Activated CD8-positive, alpha-beta T cell treated with anti-CD3 and anti-CD28 coated beads for 36 hours (primary cell): ENCODE data around the gene CLTCL1. TPM values are rescaled to one million over a fixed set of nuclear protein-coding genes. Genes with fewer than 3 reads are reported as not detected.

ENCODE experiments used
- ATAC-seq: fragments of 200-7000 bp; cut with Tn5 transposase; one replicate; pipeline ENCODE4 v1.10.0; 2021; ENCODE audit warnings: mild to moderate bottlenecking, moderate library complexity
- CTCF ChIA-PET: fragments of 350-600 bp; sonication (Branson Sonifier 250); formaldehyde crosslinking; loops from one replicate; lab custom pipeline; 2021; ENCODE audit warnings: antibody characterized with exemption; lab: Charles Lee
- POLR2A ChIA-PET: fragments of 350-600 bp; sonication (Branson Sonifier 250); formaldehyde crosslinking; loops from one replicate; lab custom pipeline; 2021; ENCODE audit warnings: antibody characterized with exemption; lab: Charles Lee
- DNase-seq: peaks from one replicate; pipeline ENCODE4 v3.0.0-alpha.2; 2020
- H3K27ac Mint-ChIP-seq: one replicate; pipeline ENCODE4 v1.8.0; 2021; ENCODE audit warnings: mild to moderate bottlenecking, mixed read lengths
- H3K27me3 Mint-ChIP-seq: one replicate; pipeline ENCODE4 v1.8.0; 2021; ENCODE audit warnings: mixed read lengths
- H3K36me3 Mint-ChIP-seq: one replicate; pipeline ENCODE4 v1.8.0; 2021; ENCODE audit warnings: low read depth, mixed read lengths
- H3K4me1 Mint-ChIP-seq: one replicate; pipeline ENCODE4 v1.8.0; 2021; ENCODE audit warnings: low read depth, mixed read lengths
- H3K4me3 Mint-ChIP-seq: one replicate; pipeline ENCODE4 v1.8.0; 2021; ENCODE audit warnings: mild to moderate bottlenecking, moderate library complexity, mixed read lengths
- H3K9me3 Mint-ChIP-seq: one replicate; pipeline ENCODE4 v1.8.0; 2021; ENCODE audit warnings: mixed read lengths
- CTCF ChIP-seq: fragments of 200-600 bp; IDR thresholded peaks from one replicate; pipeline ENCODE4 v1.8.0; 2022; ENCODE audit warnings: antibody characterized with exemption, mild to moderate bottlenecking
- intact Hi-C: fragments of 100-400 bp; cut with micrococcal nuclease; formaldehyde crosslinking; loops from one replicate; pipeline ENCODE4 v1.10.0; 2022
- total RNA-seq, 2 experiments: library from RNA; stranded (reverse); gene quantifications; one replicate each; pipeline ENCODE4 v1.2.3, GENCODE V29; 2021

The CLTCL1 gene
- total RNA-seq, 2 experiments from 2014 or later: 0.45 to 0.65 TPM

GRCh38 chr22:19134176-19134831, 157.2 kb downstream of the CLTCL1 start:
- TF ChIP-seq CTCF: no peak
- H3K9me3 Mint-ChIP-seq: no peaks in the 10 kb centered on the region
- ATAC-seq: no peak
- H3K36me3 Mint-ChIP-seq: peaks cover 27% of the 10 kb centered on the region
- ChIA-PET POLR2A (no interaction called here), CTCF (interaction anchor here (0.7 kb wide), 1 partner anchor 10 kb away, joined by 3 read pairs; the partner anchor contains the start of gene ESS2)
- intact Hi-C loops: no loop called here
- no peak overlapping the region for H3K27ac Mint-ChIP-seq
- H3K27me3 Mint-ChIP-seq: no peaks in the 10 kb centered on the region
- DNase-seq: no peak
- no peaks in the 10 kb centered on the region for H3K4me1 Mint-ChIP-seq
- H3K4me3 Mint-ChIP-seq: no peak overlapping the region

GRCh38 chr22:19133561-19133960, 158.0 kb downstream of the CLTCL1 start:
- peaks cover 26% of the 10 kb centered on the region for H3K36me3 Mint-ChIP-seq
- intact Hi-C loops: no loop called here
- H3K9me3 Mint-ChIP-seq: no peaks in the 10 kb centered on the region
- no peak overlapping the region for H3K4me3 Mint-ChIP-seq
- DNase-seq (no peak), ATAC-seq (no peak)
- CTCF ChIA-PET: interaction anchor here (0.7 kb wide), 1 partner anchor 11 kb away, joined by 3 read pairs; the partner anchor contains the start of gene ESS2
- TF ChIP-seq CTCF: no peak
- no peak overlapping the region for H3K27ac Mint-ChIP-seq
- POLR2A ChIA-PET: interaction anchor here (1.0 to 2.0 kb wide), 2 partner anchors 10 to 13 kb away, joined by 4 to 8 read pairs; partner anchors contain the start of gene ESS2
- H3K27me3 Mint-ChIP-seq: no peaks in the 10 kb centered on the region
- no peaks in the 10 kb centered on the region for H3K4me1 Mint-ChIP-seq

GRCh38 chr22:19132693-19133400, 158.7 kb downstream of the CLTCL1 start:
- no peak for TF ChIP-seq CTCF
- Mint-ChIP-seq H3K27ac (no peak overlapping the region), H3K4me3 (no peak overlapping the region), H3K4me1 (no peaks in the 10 kb centered on the region), H3K27me3 (no peaks in the 10 kb centered on the region), H3K36me3 (peaks cover 26% of the 10 kb centered on the region), H3K9me3 (no peaks in the 10 kb centered on the region)
- ChIA-PET POLR2A (interaction anchor here (0.6 to 2.0 kb wide), 4 partner anchors 10 to 350 kb away, joined by 3 to 8 read pairs (median 4); partner anchors contain the start of genes DGCR2 and ESS2), CTCF (no interaction called here)
- DNase-seq: no peak
- intact Hi-C loops: no loop called here
- ATAC-seq: no peak

- peaks cover 20% of the 10 kb centered on the region for H3K36me3 Mint-ChIP-seq
- H3K27me3 Mint-ChIP-seq: no peaks in the 10 kb centered on the region
- H3K4me1 Mint-ChIP-seq: no peaks in the 10 kb centered on the region
- ChIA-PET POLR2A (interaction anchor here (0.6 to 2.0 kb wide), 3 partner anchors 10 to 351 kb away, joined by 3 to 8 read pairs (median 3); partner anchors contain the start of gene DGCR2), CTCF (interaction anchor here (1.1 kb wide), 1 partner anchor 12 kb away, joined by 3 read pairs; no protein-coding TSS in a partner anchor)
- DNase-seq (no peak), ATAC-seq (no peak)
- no peak overlapping the region for H3K4me3 Mint-ChIP-seq
- H3K9me3 Mint-ChIP-seq: no peaks in the 10 kb centered on the region
- no peak for TF ChIP-seq CTCF
- intact Hi-C loops: no loop called here
- H3K27ac Mint-ChIP-seq: no peak overlapping the region
Observed at GRCh38 chr22:19132153-19132552, 159.4 kb downstream of the CLTCL1 start.

GRCh38 chr22:19131685-19132015, 159.9 kb downstream of the CLTCL1 start:
- intact Hi-C loops: no loop called here
- TF ChIP-seq CTCF: no peak
- Mint-ChIP-seq H3K27ac (no peak overlapping the region), H3K27me3 (no peaks in the 10 kb centered on the region), H3K36me3 (peaks cover 15% of the 10 kb centered on the region), H3K9me3 (no peaks in the 10 kb centered on the region), H3K4me3 (no peak overlapping the region), H3K4me1 (no peaks in the 10 kb centered on the region)
- ATAC-seq: no peak
- ChIA-PET CTCF (interaction anchor here (1.1 kb wide), 1 partner anchor 12 kb away, joined by 3 read pairs; no protein-coding TSS in a partner anchor), POLR2A (no interaction called here)
- no peak for DNase-seq
